IMR-90 (cell line): ENCODE results near the gene PLCG2. TPM values are rescaled to one million over a fixed set of nuclear protein-coding genes. Genes with fewer than 3 reads are reported as not detected.

Experiments used
- ATAC-seq: fragments of 200-7000 bp; cut with Tn5 transposase; 2 replicates; pipeline ENCODE4 v1.9.1; 2020; ENCODE audit warnings: low read depth, mild to moderate bottlenecking, moderate library complexity
- Bru-seq: library from RNA; stranded (reverse); fragments of 400-500 nt; gene quantifications from one replicate; lab custom pipeline; 2021; lab: Mats Ljungman, UMichigan
- BruChase-seq, 2 experiments: library from RNA; stranded (reverse); fragments of 400-500 nt; gene quantifications; one replicate each; lab custom pipeline; 2021; lab: Mats Ljungman, UMichigan
- BruUV-seq: library from RNA; stranded (reverse); fragments of 400-500 nt; replicated peaks from 2 replicates; lab custom pipeline; 2021; lab: Mats Ljungman, UMichigan
- CTCF ChIA-PET: fragments of 300-600 bp; formaldehyde crosslinking; extraction: SDS; loops from one replicate; lab custom pipeline; 2021; ENCODE audit warnings: antibody characterized with exemption; lab: Yijun Ruan, JAX
- POLR2A ChIA-PET: fragments of 300-600 bp; sonication (Branson Sonifier 250); formaldehyde crosslinking; loops from one replicate; lab custom pipeline; 2022; ENCODE audit warnings: antibody characterized with exemption; ENCODE audit not compliant: unreplicated experiment; lab: Charles Lee
- DNase-seq: peaks from one replicate; pipeline ENCODE4 v3.0.0; 2013
- H2AFZ ChIP-seq: replicated peaks from 2 replicates; pipeline ENCODE3; 2013; ENCODE audit warnings: low read length, mild to moderate bottlenecking; ENCODE audit not compliant: poor library complexity
- H2AK5ac ChIP-seq: 2 replicates; pipeline ENCODE4 v1.6.1; 2013; ENCODE audit warnings: low read depth, low read length, inconsistent platforms
- H2AK9ac ChIP-seq: replicated peaks from 2 replicates; pipeline ENCODE3; 2013; ENCODE audit warnings: mild to moderate bottlenecking, low read depth, low read length, moderate library complexity; ENCODE audit not compliant: poor library complexity
- H2BK120ac ChIP-seq: 2 replicates; pipeline ENCODE4 v1.6.1; 2013; ENCODE audit warnings: low read depth, low read length, inconsistent platforms
- H2BK15ac ChIP-seq: 3 replicates; pipeline ENCODE4 v1.6.1; 2013; ENCODE audit warnings: low read depth, low read length, inconsistent platforms
- H2BK20ac ChIP-seq: 2 replicates; pipeline ENCODE4 v1.6.1; 2013; ENCODE audit warnings: low read depth, mild to moderate bottlenecking, inconsistent platforms, low read length, moderate library complexity
- H2BK5ac ChIP-seq: 2 replicates; pipeline ENCODE4 v1.6.1; 2013; ENCODE audit warnings: mild to moderate bottlenecking, low read depth, low read length, inconsistent platforms; ENCODE audit not compliant: poor library complexity, severe bottlenecking
- H3K14ac ChIP-seq: replicated peaks from 2 replicates; pipeline ENCODE4 v1.6.1; 2013; ENCODE audit warnings: low read depth, low read length, inconsistent platforms
- H3K18ac ChIP-seq: 2 replicates; pipeline ENCODE4 v1.6.1; 2013; ENCODE audit warnings: low read depth, low read length, control low read depth
- H3K23ac ChIP-seq: 2 replicates; pipeline ENCODE4 v1.6.1; 2013; ENCODE audit warnings: low read depth, low read length, inconsistent platforms
- H3K27ac ChIP-seq: 2 replicates; pipeline ENCODE4 v1.5.1; 2013; ENCODE audit warnings: mild to moderate bottlenecking, control low read depth, low read length; ENCODE audit not compliant: insufficient read depth
- H3K27me3 ChIP-seq: 2 replicates; pipeline ENCODE4 v1.6.1; 2013; ENCODE audit warnings: low read length; ENCODE audit not compliant: control insufficient read depth, insufficient read depth
- H3K36me3 ChIP-seq: 2 replicates; pipeline ENCODE4 v1.6.1; 2013; ENCODE audit warnings: low read length, mixed read lengths; ENCODE audit not compliant: control insufficient read depth, insufficient read depth
- H3K4ac ChIP-seq: 2 replicates; pipeline ENCODE4 v1.6.1; 2013; ENCODE audit warnings: low read depth, low read length, inconsistent platforms
- H3K4me1 ChIP-seq: 2 replicates; pipeline ENCODE4 v1.6.1; 2013; ENCODE audit warnings: low read length, mixed read lengths; ENCODE audit not compliant: control insufficient read depth, insufficient read depth
- H3K4me2 ChIP-seq: 2 replicates; pipeline ENCODE4 v1.6.1; 2013; ENCODE audit warnings: low read depth, mild to moderate bottlenecking, control low read depth, low read length, moderate library complexity
- H3K4me3 ChIP-seq: 2 replicates; pipeline ENCODE4 v1.5.1; 2013; ENCODE audit warnings: low read depth, mild to moderate bottlenecking, control low read depth, low read length, moderate library complexity; ENCODE audit not compliant: insufficient read depth
- H3K56ac ChIP-seq: 2 replicates; pipeline ENCODE4 v1.6.1; 2013; ENCODE audit warnings: low read length, inconsistent platforms; ENCODE audit not compliant: insufficient read depth; ENCODE audit errors: extremely low read depth
- H3K79me1 ChIP-seq, 2 experiments: 2 replicates each; pipeline ENCODE4 v1.6.1; 2013; ENCODE audit warnings: low read length in 2 of 2, inconsistent platforms in 1 of 2, low read depth in 1 of 2
- H3K9ac ChIP-seq: 2 replicates; pipeline ENCODE4 v1.6.1; 2013; ENCODE audit warnings: low read depth, low read length, control low read depth
- H3K9me1 ChIP-seq: 2 replicates; pipeline ENCODE4 v1.6.1; 2013; ENCODE audit warnings: low read length, inconsistent platforms; ENCODE audit not compliant: insufficient read depth
- H3K9me3 ChIP-seq: 2 replicates; pipeline ENCODE4 v1.6.1; 2013; ENCODE audit warnings: low read length; ENCODE audit not compliant: control insufficient read depth, insufficient read depth
- H4K20me1 ChIP-seq: 2 replicates; pipeline ENCODE4 v1.6.1; 2013; ENCODE audit warnings: low read length, inconsistent platforms; ENCODE audit not compliant: insufficient read depth
- H4K5ac ChIP-seq: 2 replicates; pipeline ENCODE4 v1.6.1; 2013; ENCODE audit warnings: mild to moderate bottlenecking, low read depth, low read length, control low read depth
- H4K8ac ChIP-seq, 2 experiments: 2 replicates each; pipeline ENCODE4 v1.6.1; 2013; ENCODE audit warnings: low read depth in 2 of 2, low read length in 2 of 2, control low read depth in 1 of 2, inconsistent platforms in 1 of 2
- H4K91ac ChIP-seq: 2 replicates; pipeline ENCODE4 v1.6.1; 2013; ENCODE audit warnings: low read depth, low read length, inconsistent platforms; ENCODE audit not compliant: insufficient read depth
- SMC3 ChIP-seq: fragments of 150-350 bp; IDR thresholded peaks from 2 replicates; pipeline ENCODE4 v1.6.1; 2016; ENCODE audit warnings: low read depth, mild to moderate bottlenecking, antibody characterized with exemption, low read length, moderate library complexity
- USF2 ChIP-seq: fragments of 150-350 bp; IDR thresholded peaks from 2 replicates; pipeline ENCODE4 v1.6.1; 2017; ENCODE audit warnings: mild to moderate bottlenecking, antibody characterized with exemption, low read length, low read depth
- WGBS, 2 experiments: methylation state at CpG; one replicate each; pipeline versions ENCODE4 v1.1.5 to v1.1.7; 2013; ENCODE audit warnings: missing lambda C conversion rate in 2 of 2; ENCODE audit not compliant: insufficient read length in 1 of 2; ENCODE audit errors: extremely low coverage in 2 of 2; 5-methylcytosine and 5-hydroxymethylcytosine counted together
- dilution Hi-C: fragments of 300-500 bp; cut with HindIII; formaldehyde crosslinking; loops from one replicate; pipeline ENCODE4 v1.14.3; 2018; ENCODE audit warnings: low sequenced_read_pairs; ENCODE audit not compliant: unreplicated experiment
- in situ Hi-C: fragments of 300-500 bp; cut with MboI; formaldehyde crosslinking; loops from 3 replicates; pipeline ENCODE4 v1.14.3; 2019; ENCODE audit warnings: low sequenced_read_pairs, inconsistent platforms, mixed read lengths
- intact Hi-C: fragments of 100-400 bp; cut with micrococcal nuclease; formaldehyde crosslinking; loops from 2 replicates; pipeline ENCODE4 v1.10.0; 2022
- long read RNA-seq: library from polyadenylated mRNA; unstranded; transcript quantifications from one replicate; pipeline ENCODE4 v2.0.0, GENCODE V29; 2021; ENCODE audit not compliant: unreplicated experiment
- polyA plus RNA-seq, 3 experiments: library from polyadenylated mRNA; depleted of rRNA; stranded (reverse); fragments of >200 nt; gene quantifications; 2 replicates each; pipeline ENCODE4 v1.2.3, GENCODE V29; 2012; ENCODE audit warnings: low replicate concordance in 1 of 3
- total RNA-seq: library from RNA; depleted of rRNA; stranded (reverse); fragments of >200 nt; gene quantifications from 2 replicates; pipeline ENCODE4 v1.2.3, GENCODE V29; 2012; rRNA removed

Gene PLCG2
- 0.18 and 0.28 TPM in 2 replicates for total RNA-seq
- polyA plus RNA-seq (2012; rRNA removed) = 0.04 and 0.14 TPM in 2 replicates
- polyA plus RNA-seq (2012; cell fraction: cytosol; rRNA removed) = 0.02 and 0.08 TPM in 2 replicates
- 0.04 and 0.17 TPM in 2 replicates for polyA plus RNA-seq (2012; cell fraction: nucleus; rRNA removed; ENCODE audit: low replicate concordance)
- Bru-seq, nascent RNA = percentile 7 among the genes with signal in this experiment
- percentile 5 among the genes with signal in this experiment for BruChase-seq, experiment 1, labeled RNA remaining after a 6-hour chase
- percentile 4 among the genes with signal in this experiment for BruChase-seq, experiment 2, labeled RNA remaining after a 2-hour chase
- long read RNA-seq = 0 reads

- peak; percentile 91 for ATAC-seq
- no peak within 1 kb of the TSS for H3K23ac ChIP-seq
- 2% methylated on average over 22 of the region's 78 CpGs; no CpG with 5 or more reads in 1 of the 2 experiments for WGBS, 2 experiments
- intact Hi-C loops = no loop called here
- dilution Hi-C loops = no loop called here
- no peak within 1 kb of the TSS for H3K14ac ChIP-seq
- H3K4me2 ChIP-seq = peak within 1 kb of the TSS; percentile 50; the same call in 1 of the 2 replicates
- no peaks in the 10 kb centered on the region for H3K79me1 ChIP-seq
- H4K91ac ChIP-seq = no peak within 1 kb of the TSS
- H2BK20ac ChIP-seq = no peak within 1 kb of the TSS
- H3K18ac ChIP-seq = no peak within 1 kb of the TSS
- no peak within 1 kb of the TSS for H3K9ac ChIP-seq
- peak within 1 kb of the TSS; percentile 11; the same call in 1 of the 2 replicates for H3K4me3 ChIP-seq
- peak within 1 kb of the TSS; percentile 82 for H2AFZ ChIP-seq
- H3K36me3 ChIP-seq = no peaks in the 10 kb centered on the region
- DNase-seq = no peak
- BruUV-seq = no TSS peak
- no peaks in the 10 kb centered on the region for H3K9me1 ChIP-seq
- H2AK9ac ChIP-seq = no peak within 1 kb of the TSS
- ChIA-PET CTCF (no interaction called here), POLR2A (no interaction called here)
- no peak within 1 kb of the TSS for H3K4ac ChIP-seq
- no peak within 1 kb of the TSS for H3K27ac ChIP-seq
- no peak within 1 kb of the TSS for H3K56ac ChIP-seq
- no peak within 1 kb of the TSS for H2AK5ac ChIP-seq
- no peak within 1 kb of the TSS for H2BK15ac ChIP-seq
- no peak within 1 kb of the TSS for H2BK120ac ChIP-seq
- no peak for TF ChIP-seq SMC3
- TF ChIP-seq USF2 = peak; percentile 60
- H4K8ac ChIP-seq = no peak within 1 kb of the TSS
- H2BK5ac ChIP-seq = no peak within 1 kb of the TSS
- H4K20me1 ChIP-seq = no peaks in the 10 kb centered on the region
- peaks cover 45% of the 10 kb centered on the region for H3K27me3 ChIP-seq
- H4K5ac ChIP-seq = no peak within 1 kb of the TSS
- in situ Hi-C loops = no loop called here
- H3K4me1 ChIP-seq = no peaks in the 10 kb centered on the region
- no peaks in the 10 kb centered on the region for H3K9me3 ChIP-seq
These were observed at the start of gene PLCG2 for GRCh38 chr16:81778861-81779535. Gene PLCG2, plus strand, starts transcription at chr16:81779291. Its CDS starts 6,699 bp downstream, at chr16:81785990.
